ENCODE measurements around the gene PXMP4.

- TF ChIP-seq CTCF (IDR thresholded peaks at IDR 0.05; ENCODE audit: low read depth, low read length, poor library complexity, severe bottlenecking), result no peak
- TF ChIP-seq EZH2phosphoT487 (IDR thresholded peaks at IDR 0.05; ENCODE audit: borderline replicate concordance, low read length), result no peak
Observed at GRCh38 chr20:33730946-33731692, 11.0 kb upstream of the PXMP4 start.
